GM12872 (cell line): ENCODE results near the gene UBE2K.

Experiments used
- CTCF ChIP-seq: IDR thresholded peaks from 3 replicates; pipeline ENCODE4 v1.5.1; 2011; ENCODE audit warnings: low read depth, mild to moderate bottlenecking, low read length, moderate library complexity; ENCODE audit not compliant: insufficient read depth

UBE2K gene

GRCh38 chr4:39786838-39787237 lies 88.9 kb downstream of the UBE2K start:
- TF ChIP-seq CTCF = no peak

DNA sequence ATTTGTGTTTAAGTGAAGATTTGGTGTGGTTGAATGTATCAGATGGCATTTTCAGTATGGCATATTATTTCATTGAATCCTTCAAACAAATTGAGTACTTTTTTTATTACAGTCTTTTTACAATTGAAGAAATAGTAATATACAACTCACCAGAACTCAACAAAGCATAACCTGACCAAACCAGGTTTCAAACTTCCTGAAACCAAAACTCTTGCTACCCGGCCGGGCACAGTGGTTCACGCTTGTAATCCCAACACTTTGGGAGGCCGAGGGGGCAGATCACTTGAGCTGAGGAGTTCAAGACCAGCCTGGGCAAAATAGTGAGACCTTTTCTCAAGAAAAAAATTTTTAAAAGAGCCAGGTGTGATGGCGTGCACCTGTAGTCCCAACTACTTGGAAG lies 94.2 kb downstream of the UBE2K start:
- TF ChIP-seq CTCF = no peak

- no peak for TF ChIP-seq CTCF
These were observed 94.6 kb downstream of the UBE2K start for GRCh38 chr4:39792529-39792928.

- no peak for TF ChIP-seq CTCF
These were observed 104.1 kb downstream of the UBE2K start for GRCh38 chr4:39802005-39802404.

DNA sequence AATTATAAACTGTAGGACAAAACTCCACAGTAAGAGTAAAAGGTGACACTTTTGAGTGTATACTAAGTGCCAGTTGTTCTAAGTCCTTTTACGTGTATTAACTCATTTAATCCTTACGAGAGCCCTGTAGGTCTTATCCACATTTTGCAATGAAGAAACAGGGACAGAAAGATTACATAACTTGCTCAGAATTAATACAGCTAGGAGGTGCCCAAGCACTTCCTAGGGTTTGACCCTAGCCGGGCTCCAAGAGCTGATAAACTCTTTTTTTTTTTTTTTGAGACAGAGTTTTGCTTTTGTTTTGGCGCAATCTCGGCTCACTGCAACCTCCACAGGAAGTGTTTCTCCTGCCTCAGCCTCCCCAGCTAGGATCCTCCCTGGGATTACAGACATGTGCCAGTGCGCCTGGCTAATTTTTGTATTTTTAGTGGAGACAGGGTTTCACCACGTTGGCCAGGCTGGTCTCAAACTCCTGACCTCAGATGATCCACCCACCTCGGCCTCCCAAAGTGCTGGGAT lies 110.4 kb downstream of the UBE2K start:
- TF ChIP-seq CTCF = no peak

DNA sequence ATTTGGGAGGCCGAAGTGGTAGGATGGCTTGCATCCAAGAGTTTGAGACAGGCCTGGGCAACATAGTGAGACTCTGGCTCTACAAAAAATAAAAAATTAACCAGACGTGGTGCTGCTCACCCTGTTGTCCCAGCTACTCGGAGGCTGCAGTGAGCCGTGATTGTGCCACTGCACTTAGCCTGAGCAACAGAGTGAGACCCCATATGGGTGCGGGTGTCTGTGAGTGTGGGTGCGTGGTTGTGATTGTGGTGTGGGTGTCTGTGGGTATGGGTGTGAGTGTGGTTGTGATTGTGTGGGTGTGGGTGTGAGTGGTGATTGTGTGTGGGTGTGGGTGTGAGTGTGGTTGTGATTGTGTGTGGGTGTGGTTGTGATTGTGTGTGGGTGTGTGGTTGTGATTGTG lies 114.6 kb downstream of the UBE2K start:
- TF ChIP-seq CTCF = no peak

- no peak for TF ChIP-seq CTCF
These were observed 116.7 kb downstream of the UBE2K start for GRCh38 chr4:39814403-39815185.

- no peak for TF ChIP-seq CTCF
These were observed 120.7 kb downstream of the UBE2K start for GRCh38 chr4:39818646-39819045.
